Sigmoid colon (tissue), 7 donors: ENCODE data around the gene GALNS. TPM values are rescaled to one million over a fixed set of nuclear protein-coding genes. Genes with fewer than 3 reads are reported as not detected.

Source experiments
- DNase-seq: peaks from one replicate; pipeline ENCODE4 v3.0.0-alpha.2; 2019
- H3K27ac ChIP-seq, 4 donors: fragments of 200-600 bp; sonication (generic); one replicate each; pipeline ENCODE4 v1.5.1; 2016 to 2019; ENCODE audit warnings: mild to moderate bottlenecking in 1 of 4
- H3K27me3 ChIP-seq, 3 donors: fragments of 200-600 bp; sonication (generic); one replicate each; pipeline ENCODE4 v1.5.1; 2019; ENCODE audit warnings: mild to moderate bottlenecking in 1 of 3
- H3K36me3 ChIP-seq, 4 donors: fragments of 200-600 bp; sonication (generic); one replicate each; pipeline ENCODE4 v1.5.1; 2016 to 2019
- H3K4me1 ChIP-seq, 4 donors: fragments of 200-600 bp; sonication (generic); one replicate each; pipeline ENCODE4 v1.5.1; 2017 to 2019
- H3K4me3 ChIP-seq, 4 donors: fragments of 200-600 bp; sonication (generic); one replicate each; pipeline ENCODE4 v1.5.1; 2017 to 2019; ENCODE audit warnings: mild to moderate bottlenecking in 2 of 4, moderate library complexity in 1 of 4
- H3K9me3 ChIP-seq, 4 donors: fragments of 200-600 bp in 3 of 4; sonication (generic) in 3 of 4; one replicate each; pipeline versions ENCODE4 v1.5.1 to v1.6.1; 2013 to 2019
- CTCF ChIP-seq, 4 experiments: fragments of 450-650 bp in 3 of 4; fragments of 200-600 bp in 1 of 4; IDR thresholded peaks; one replicate each; pipeline ENCODE4 v1.5.1; 2016 to 2019; ENCODE audit warnings: antibody characterized with exemption in 4 of 4, mild to moderate bottlenecking in 3 of 4, moderate library complexity in 2 of 4
- EP300 ChIP-seq, 4 donors: sonication (generic); formaldehyde crosslinking; IDR thresholded peaks; one replicate each; pipeline ENCODE4 v1.6.1; 2017; ENCODE audit warnings: antibody characterized with exemption in 4 of 4
- POLR2A ChIP-seq, 2 donors: fragments of 450-650 bp; IDR thresholded peaks; one replicate each; pipeline ENCODE4 v1.6.1; 2016; ENCODE audit warnings: antibody characterized with exemption in 2 of 2, mild to moderate bottlenecking in 2 of 2, moderate library complexity in 2 of 2
- POLR2AphosphoS5 ChIP-seq, 4 donors: sonication (generic); formaldehyde crosslinking; IDR thresholded peaks; one replicate each; pipeline ENCODE4 v1.6.1; 2017; ENCODE audit warnings: antibody characterized with exemption in 4 of 4
- WGBS, 2 donors: extraction: QIAGEN DNeasy Blood & Tissue Kit; methylation state at CpG; one replicate each; pipeline ENCODE4 v1.1.7; 2013; 5-methylcytosine and 5-hydroxymethylcytosine counted together
- intact Hi-C: fragments of 100-400 bp; cut with DNase I; formaldehyde crosslinking; loops from one replicate; pipeline ENCODE4 v1.15.1; 2023
- polyA plus RNA-seq, 3 donors: library from polyadenylated mRNA; stranded (reverse); fragments of 200-250 nt; gene quantifications; one replicate each; pipeline ENCODE4 v1.2.3, GENCODE V29; 2013
- total RNA-seq, 4 donors: library from RNA; depleted of rRNA; stranded (reverse); fragments of >200 nt; gene quantifications; one replicate each; pipeline ENCODE4 v1.1.0, GENCODE V29; 2016
- donor health status: healthy with polysubstance abuse.
- donor health status: Bipolar disorder and iron deficiency.
- donor health status: healthy.

GALNS gene
- total and polyA plus RNA-seq, 7 donors: 6.2 to 50.4 (median 11.1) TPM

- intact Hi-C loops: no loop called here
- 73 to 76% methylated on average over 4 of the region's 4 CpGs for WGBS, 2 donors
- no peaks in the 10 kb centered on the region for H3K4me1 ChIP-seq
Observed at GRCh38 chr16:88796278-88796677, 60.5 kb downstream of the GALNS start.

GRCh38 chr16:88793251-88793954 is 63.3 kb downstream of the GALNS start:
- H3K27ac ChIP-seq: no peak overlapping the region
- peaks cover 2 to 36% (median 16%) of the 10 kb centered on the region in 3 donors for H3K27me3 ChIP-seq
- no peaks in the 10 kb centered on the region for H3K36me3 ChIP-seq
- no peak for TF ChIP-seq POLR2A (IDR thresholded peaks at IDR 0.05)
- no peak for TF ChIP-seq CTCF (IDR thresholded peaks at IDR 0.05)
- TF ChIP-seq EP300 (IDR thresholded peaks at IDR 0.05): no peak
- TF ChIP-seq POLR2AphosphoS5 (IDR thresholded peaks at IDR 0.05): no peak
- intact Hi-C loops: no loop called here
- H3K9me3 ChIP-seq: no peaks in the 10 kb centered on the region
- no peak overlapping the region for H3K4me3 ChIP-seq
- WGBS, 2 donors: 32 to 38% methylated on average over 35 of the region's 35 CpGs
- H3K4me1 ChIP-seq: no peaks in the 10 kb centered on the region
- DNase-seq: no peak

More at GRCh38 chr16:88796278-88796677, 60.5 kb downstream of the GALNS start:
- DNase-seq: no peak
- TF ChIP-seq CTCF (IDR thresholded peaks at IDR 0.05): no peak
- TF ChIP-seq POLR2A (IDR thresholded peaks at IDR 0.05): no peak
- Histone ChIP-seq H3K27ac (no peak overlapping the region), H3K4me3 (no peak overlapping the region), H3K27me3 (peaks cover 2 to 30% (median 16%) of the 10 kb centered on the region in 3 donors), H3K9me3 (no peaks in the 10 kb centered on the region), H3K36me3 (no peaks in the 10 kb centered on the region)

GRCh38 chr16:88792668-88793250 is 64.0 kb downstream of the GALNS start:
- H3K36me3 ChIP-seq: no peaks in the 10 kb centered on the region
- peaks cover 2 to 36% (median 16%) of the 10 kb centered on the region in 3 donors for H3K27me3 ChIP-seq
- no peaks in the 10 kb centered on the region for H3K9me3 ChIP-seq
- no peak overlapping the region for H3K27ac ChIP-seq
- no peak overlapping the region for H3K4me3 ChIP-seq
- 82 to 87% methylated on average over 12 of the region's 12 CpGs for WGBS, 2 donors
- no peak for DNase-seq
- no peaks in the 10 kb centered on the region for H3K4me1 ChIP-seq
- intact Hi-C loops: no loop called here
- TF ChIP-seq POLR2AphosphoS5 (IDR thresholded peaks at IDR 0.05) (no peak), CTCF (IDR thresholded peaks at IDR 0.05) (no peak), POLR2A (IDR thresholded peaks at IDR 0.05) (no peak), EP300 (IDR thresholded peaks at IDR 0.05) (no peak)

GRCh38 chr16:88792078-88792550 is 64.6 kb downstream of the GALNS start:
- intact Hi-C loops: no loop called here
- Histone ChIP-seq H3K27me3 (peaks cover 2 to 36% (median 16%) of the 10 kb centered on the region in 3 donors), H3K4me3 (no peak overlapping the region), H3K9me3 (no peaks in the 10 kb centered on the region), H3K4me1 (no peaks in the 10 kb centered on the region), H3K27ac (no peak overlapping the region), H3K36me3 (no peaks in the 10 kb centered on the region)
- DNase-seq: no peak
- TF ChIP-seq CTCF (IDR thresholded peaks at IDR 0.05) (no peak), POLR2AphosphoS5 (IDR thresholded peaks at IDR 0.05) (no peak), EP300 (IDR thresholded peaks at IDR 0.05) (no peak), POLR2A (IDR thresholded peaks at IDR 0.05) (no peak)
- 65 to 80% methylated on average over 13 of the region's 13 CpGs for WGBS, 2 donors
